Measurements from ENCODE around the gene RGS12.
A peak's percentile ranks its signal among the peaks of the same experiment; 100 is the strongest.

RGS12 gene

GRCh38 chr4:3314706-3315260, 22.0 kb downstream of the RGS12 start:
- Histone ChIP-seq H3K4me3 (ENCODE audit: low read length) (no peak overlapping the region), H3K27ac (ENCODE audit: low read length) (no peak overlapping the region), H3K36me3 (ENCODE audit: control insufficient read depth, insufficient read depth, low read length) (peaks cover 4% of the 10 kb centered on the region; the same call in 1 of the 2 replicates), H3K27me3 (ENCODE audit: control insufficient read depth, insufficient read depth, low read length) (no peaks in the 10 kb centered on the region), H3K9me3 (ENCODE audit: control insufficient read depth, insufficient read depth, low read length) (no peaks in the 10 kb centered on the region), H3K4me1 (ENCODE audit: control insufficient read depth, insufficient read depth, low read length) (no peaks in the 10 kb centered on the region)
- no peak for DNase-seq (ENCODE audit: low read depth, low spot score)
- no CpG with 5 or more reads among the region's 13 CpGs for WGBS (ENCODE audit: insufficient coverage, insufficient read length)

GRCh38 chr4:3315566-3315965, 22.7 kb downstream of the RGS12 start:
- H3K4me1 ChIP-seq (ENCODE audit: control insufficient read depth, insufficient read depth, low read length), result no peaks in the 10 kb centered on the region
- WGBS (ENCODE audit: insufficient coverage, insufficient read length), result no CpG with 5 or more reads among the region's 7 CpGs
- no peaks in the 10 kb centered on the region for H3K9me3 ChIP-seq (ENCODE audit: control insufficient read depth, insufficient read depth, low read length)
- H3K36me3 ChIP-seq (ENCODE audit: control insufficient read depth, insufficient read depth, low read length), result peaks cover 4% of the 10 kb centered on the region; the same call in 1 of the 2 replicates
- H3K27me3 ChIP-seq (ENCODE audit: control insufficient read depth, insufficient read depth, low read length), result no peaks in the 10 kb centered on the region
- no peak overlapping the region for H3K27ac ChIP-seq (ENCODE audit: low read length)
- no peak overlapping the region for H3K4me3 ChIP-seq (ENCODE audit: low read length)
- no peak for DNase-seq (ENCODE audit: low read depth, low spot score)

- Histone ChIP-seq H3K36me3 (ENCODE audit: control insufficient read depth, insufficient read depth, low read length) (peaks cover 4% of the 10 kb centered on the region; the same call in 1 of the 2 replicates), H3K4me3 (ENCODE audit: low read length) (no peak overlapping the region), H3K4me1 (ENCODE audit: control insufficient read depth, insufficient read depth, low read length) (no peaks in the 10 kb centered on the region), H3K9me3 (ENCODE audit: control insufficient read depth, insufficient read depth, low read length) (no peaks in the 10 kb centered on the region), H3K27me3 (ENCODE audit: control insufficient read depth, insufficient read depth, low read length) (no peaks in the 10 kb centered on the region), H3K27ac (ENCODE audit: low read length) (no peak overlapping the region)
- no peak for DNase-seq (ENCODE audit: low read depth, low spot score)
- no CpG with 5 or more reads among the region's 18 CpGs for WGBS (ENCODE audit: insufficient coverage, insufficient read length)
Measured at GRCh38 chr4:3316146-3316545, 23.3 kb downstream of the RGS12 start.

GRCh38 chr4:3317011-3317655, 24.3 kb downstream of the RGS12 start:
- Histone ChIP-seq H3K27me3 (ENCODE audit: control insufficient read depth, insufficient read depth, low read length) (no peaks in the 10 kb centered on the region), H3K4me3 (ENCODE audit: low read length) (no peak overlapping the region), H3K4me1 (ENCODE audit: control insufficient read depth, insufficient read depth, low read length) (no peaks in the 10 kb centered on the region), H3K36me3 (ENCODE audit: control insufficient read depth, insufficient read depth, low read length) (peaks cover 4% of the 10 kb centered on the region; the same call in 1 of the 2 replicates), H3K27ac (ENCODE audit: low read length) (no peak overlapping the region), H3K9me3 (ENCODE audit: control insufficient read depth, insufficient read depth, low read length) (no peaks in the 10 kb centered on the region)
- WGBS (ENCODE audit: insufficient coverage, insufficient read length), result no CpG with 5 or more reads among the region's 42 CpGs
- DNase-seq (ENCODE audit: low read depth, low spot score), result no peak

GRCh38 chr4:3317656-3318211, 24.9 kb downstream of the RGS12 start:
- Histone ChIP-seq H3K4me1 (ENCODE audit: control insufficient read depth, insufficient read depth, low read length) (no peaks in the 10 kb centered on the region), H3K27ac (ENCODE audit: low read length) (no peak overlapping the region), H3K27me3 (ENCODE audit: control insufficient read depth, insufficient read depth, low read length) (no peaks in the 10 kb centered on the region), H3K36me3 (ENCODE audit: control insufficient read depth, insufficient read depth, low read length) (peaks cover 4% of the 10 kb centered on the region; the same call in 1 of the 2 replicates), H3K4me3 (ENCODE audit: low read length) (no peak overlapping the region), H3K9me3 (ENCODE audit: control insufficient read depth, insufficient read depth, low read length) (no peaks in the 10 kb centered on the region)
- WGBS (ENCODE audit: insufficient coverage, insufficient read length), result no CpG with 5 or more reads among the region's 22 CpGs
- no peak for DNase-seq (ENCODE audit: low read depth, low spot score)

GRCh38 chr4:3318561-3319021, 25.8 kb downstream of the RGS12 start:
- Histone ChIP-seq H3K36me3 (ENCODE audit: control insufficient read depth, insufficient read depth, low read length) (peaks cover 4% of the 10 kb centered on the region; the same call in 1 of the 2 replicates), H3K27me3 (ENCODE audit: control insufficient read depth, insufficient read depth, low read length) (no peaks in the 10 kb centered on the region), H3K9me3 (ENCODE audit: control insufficient read depth, insufficient read depth, low read length) (no peaks in the 10 kb centered on the region), H3K27ac (ENCODE audit: low read length) (no peak overlapping the region), H3K4me3 (ENCODE audit: low read length) (no peak overlapping the region), H3K4me1 (ENCODE audit: control insufficient read depth, insufficient read depth, low read length) (no peaks in the 10 kb centered on the region)
- WGBS (ENCODE audit: insufficient coverage, insufficient read length), result no CpG with 5 or more reads among the region's 10 CpGs
- peak; percentile 60 for DNase-seq (ENCODE audit: low read depth, low spot score)

GRCh38 chr4:3320361-3321023, 27.7 kb downstream of the RGS12 start:
- H3K4me3 ChIP-seq (ENCODE audit: low read length), result no peak overlapping the region
- H3K27ac ChIP-seq (ENCODE audit: low read length), result no peak overlapping the region
- DNase-seq (ENCODE audit: low read depth, low spot score), result no peak
- peaks cover 4% of the 10 kb centered on the region; the same call in 1 of the 2 replicates for H3K36me3 ChIP-seq (ENCODE audit: control insufficient read depth, insufficient read depth, low read length)
- peaks cover 2% of the 10 kb centered on the region for H3K4me1 ChIP-seq (ENCODE audit: control insufficient read depth, insufficient read depth, low read length)
- no CpG with 5 or more reads among the region's 21 CpGs for WGBS (ENCODE audit: insufficient coverage, insufficient read length)
- H3K27me3 ChIP-seq (ENCODE audit: control insufficient read depth, insufficient read depth, low read length), result no peaks in the 10 kb centered on the region
- H3K9me3 ChIP-seq (ENCODE audit: control insufficient read depth, insufficient read depth, low read length), result no peaks in the 10 kb centered on the region

GRCh38 chr4:3321295-3321889, 28.6 kb downstream of the RGS12 start:
- H3K9me3 ChIP-seq (ENCODE audit: control insufficient read depth, insufficient read depth, low read length), result no peaks in the 10 kb centered on the region
- peaks cover 4% of the 10 kb centered on the region; the same call in 1 of the 2 replicates for H3K36me3 ChIP-seq (ENCODE audit: control insufficient read depth, insufficient read depth, low read length)
- DNase-seq (ENCODE audit: low read depth, low spot score), result no peak
- H3K4me1 ChIP-seq (ENCODE audit: control insufficient read depth, insufficient read depth, low read length), result peaks cover 2% of the 10 kb centered on the region
- no peak overlapping the region for H3K27ac ChIP-seq (ENCODE audit: low read length)
- H3K4me3 ChIP-seq (ENCODE audit: low read length), result no peak overlapping the region
- H3K27me3 ChIP-seq (ENCODE audit: control insufficient read depth, insufficient read depth, low read length), result no peaks in the 10 kb centered on the region
- WGBS (ENCODE audit: insufficient coverage, insufficient read length), result no CpG with 5 or more reads among the region's 14 CpGs

GRCh38 chr4:3322059-3322550, 29.3 kb downstream of the RGS12 start:
- no peaks in the 10 kb centered on the region for H3K9me3 ChIP-seq (ENCODE audit: control insufficient read depth, insufficient read depth, low read length)
- DNase-seq (ENCODE audit: low read depth, low spot score), result no peak
- peaks cover 2% of the 10 kb centered on the region for H3K4me1 ChIP-seq (ENCODE audit: control insufficient read depth, insufficient read depth, low read length)
- no peaks in the 10 kb centered on the region for H3K27me3 ChIP-seq (ENCODE audit: control insufficient read depth, insufficient read depth, low read length)
- H3K27ac ChIP-seq (ENCODE audit: low read length), result no peak overlapping the region
- H3K36me3 ChIP-seq (ENCODE audit: control insufficient read depth, insufficient read depth, low read length), result peaks cover 4% of the 10 kb centered on the region; the same call in 1 of the 2 replicates
- no CpG with 5 or more reads among the region's 10 CpGs for WGBS (ENCODE audit: insufficient coverage, insufficient read length)
- no peak overlapping the region for H3K4me3 ChIP-seq (ENCODE audit: low read length)

- DNase-seq (ENCODE audit: low read depth, low spot score), result no peak
- no peak overlapping the region for H3K27ac ChIP-seq (ENCODE audit: low read length)
- no peak overlapping the region for H3K4me3 ChIP-seq (ENCODE audit: low read length)
- no peaks in the 10 kb centered on the region for H3K9me3 ChIP-seq (ENCODE audit: control insufficient read depth, insufficient read depth, low read length)
- WGBS (ENCODE audit: insufficient coverage, insufficient read length), result no CpG with 5 or more reads among the region's 21 CpGs
- H3K27me3 ChIP-seq (ENCODE audit: control insufficient read depth, insufficient read depth, low read length), result no peaks in the 10 kb centered on the region
- no peaks in the 10 kb centered on the region; the same call in 1 of the 2 replicates for H3K36me3 ChIP-seq (ENCODE audit: control insufficient read depth, insufficient read depth, low read length)
- peaks cover 2% of the 10 kb centered on the region for H3K4me1 ChIP-seq (ENCODE audit: control insufficient read depth, insufficient read depth, low read length)
Measured at GRCh38 chr4:3323071-3323481, 30.3 kb downstream of the RGS12 start.
